ENCODE results near the gene TMEM107.

Gene TMEM107

GRCh38 chr17:8167526-8167925, 8.7 kb downstream of the TMEM107 start:
- no peak for TF ChIP-seq CTCF (IDR thresholded peaks at IDR 0.05; ENCODE audit: extremely low read depth, insufficient read depth, missing control alignments)
- DNase-seq (ENCODE audit: low spot score) = no peak
- in situ Hi-C loops (cut with MboI; ENCODE audit: low pct_unique_long_range_greater_than_20kb, low sequenced_read_pairs, unreplicated experiment) = no loop called here

DNA sequence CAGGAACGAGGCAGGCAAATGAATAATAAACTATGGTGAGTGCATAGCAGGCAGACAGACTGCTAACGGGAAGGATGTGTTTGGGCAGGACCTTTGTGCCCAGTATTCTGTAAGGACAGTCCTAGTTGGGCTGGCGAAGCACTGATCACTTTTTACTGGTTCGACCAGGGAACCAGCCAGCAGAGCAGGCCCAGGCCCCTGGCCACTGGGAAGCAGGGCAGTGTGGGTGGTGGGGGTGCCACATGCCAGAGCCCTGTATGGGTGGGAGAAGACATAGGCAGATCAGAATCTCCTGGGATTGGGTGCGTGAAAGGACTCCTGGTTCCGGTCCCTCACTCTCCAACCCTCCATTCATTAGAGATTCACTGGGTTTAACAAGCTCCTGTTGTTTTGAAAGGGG, 9.4 kb downstream of the TMEM107 start:
- in situ Hi-C loops (cut with MboI; ENCODE audit: low pct_unique_long_range_greater_than_20kb, low sequenced_read_pairs, unreplicated experiment) = no loop called here
- no peak for DNase-seq (ENCODE audit: low spot score)
- TF ChIP-seq CTCF (IDR thresholded peaks at IDR 0.05; ENCODE audit: extremely low read depth, insufficient read depth, missing control alignments) = no peak

- TF ChIP-seq CTCF (IDR thresholded peaks at IDR 0.05; ENCODE audit: extremely low read depth, insufficient read depth, missing control alignments) = no peak
- in situ Hi-C loops (cut with MboI; ENCODE audit: low pct_unique_long_range_greater_than_20kb, low sequenced_read_pairs, unreplicated experiment) = no loop called here
- no peak for DNase-seq (ENCODE audit: low spot score)
Measured at GRCh38 chr17:8164815-8165131, 11.4 kb downstream of the TMEM107 start.

DNA sequence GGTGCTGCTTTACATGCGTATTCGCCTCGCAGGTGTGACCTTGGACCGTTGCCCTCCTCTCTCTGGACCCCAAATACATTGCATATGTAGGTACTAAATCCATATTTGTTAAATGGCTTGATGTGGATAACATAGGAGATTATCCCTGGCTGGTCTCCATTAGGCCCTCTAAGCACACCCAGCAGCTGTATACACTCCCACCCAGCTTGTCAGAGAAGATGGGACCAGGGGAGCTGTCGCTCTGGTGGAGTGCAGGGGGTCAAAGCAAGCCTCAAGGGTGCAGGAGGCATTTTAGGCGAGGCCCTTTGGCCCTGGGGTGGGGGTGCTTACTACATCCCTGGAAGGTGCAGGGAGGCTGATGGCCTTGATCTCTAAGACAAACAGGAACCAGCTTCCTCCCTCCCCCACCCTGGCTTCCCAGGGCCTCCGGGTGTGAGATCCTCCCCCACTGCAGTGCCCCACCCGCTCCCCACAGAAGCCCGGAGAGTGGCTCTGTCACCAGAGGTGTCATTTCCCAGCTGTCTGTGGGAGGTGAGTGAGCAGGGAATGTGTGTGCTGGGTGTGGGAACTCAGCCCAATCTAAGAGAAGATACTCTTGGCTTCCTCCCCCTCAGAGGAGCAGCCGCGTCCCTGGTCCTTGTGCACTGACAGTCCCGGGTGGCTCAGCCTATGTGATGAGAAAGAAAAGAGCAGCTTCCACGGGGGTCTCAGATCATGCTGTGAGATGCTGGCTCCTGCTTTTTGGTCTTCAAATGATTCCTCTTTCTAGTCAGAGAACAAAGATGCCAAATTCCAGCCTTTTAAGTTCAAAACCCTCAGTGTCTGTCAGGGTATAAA, 12.0 kb downstream of the TMEM107 start:
- in situ Hi-C loops (cut with MboI; ENCODE audit: low pct_unique_long_range_greater_than_20kb, low sequenced_read_pairs, unreplicated experiment) = no loop called here
- no peak for TF ChIP-seq CTCF (IDR thresholded peaks at IDR 0.05; ENCODE audit: extremely low read depth, insufficient read depth, missing control alignments)
- DNase-seq (ENCODE audit: low spot score) = no peak

GRCh38 chr17:8162997-8163977, 12.9 kb downstream of the TMEM107 start:
- TF ChIP-seq CTCF (IDR thresholded peaks at IDR 0.05; ENCODE audit: extremely low read depth, insufficient read depth, missing control alignments) = no peak
- no peak for DNase-seq (ENCODE audit: low spot score)
- in situ Hi-C loops (cut with MboI; ENCODE audit: low pct_unique_long_range_greater_than_20kb, low sequenced_read_pairs, unreplicated experiment) = no loop called here

DNA sequence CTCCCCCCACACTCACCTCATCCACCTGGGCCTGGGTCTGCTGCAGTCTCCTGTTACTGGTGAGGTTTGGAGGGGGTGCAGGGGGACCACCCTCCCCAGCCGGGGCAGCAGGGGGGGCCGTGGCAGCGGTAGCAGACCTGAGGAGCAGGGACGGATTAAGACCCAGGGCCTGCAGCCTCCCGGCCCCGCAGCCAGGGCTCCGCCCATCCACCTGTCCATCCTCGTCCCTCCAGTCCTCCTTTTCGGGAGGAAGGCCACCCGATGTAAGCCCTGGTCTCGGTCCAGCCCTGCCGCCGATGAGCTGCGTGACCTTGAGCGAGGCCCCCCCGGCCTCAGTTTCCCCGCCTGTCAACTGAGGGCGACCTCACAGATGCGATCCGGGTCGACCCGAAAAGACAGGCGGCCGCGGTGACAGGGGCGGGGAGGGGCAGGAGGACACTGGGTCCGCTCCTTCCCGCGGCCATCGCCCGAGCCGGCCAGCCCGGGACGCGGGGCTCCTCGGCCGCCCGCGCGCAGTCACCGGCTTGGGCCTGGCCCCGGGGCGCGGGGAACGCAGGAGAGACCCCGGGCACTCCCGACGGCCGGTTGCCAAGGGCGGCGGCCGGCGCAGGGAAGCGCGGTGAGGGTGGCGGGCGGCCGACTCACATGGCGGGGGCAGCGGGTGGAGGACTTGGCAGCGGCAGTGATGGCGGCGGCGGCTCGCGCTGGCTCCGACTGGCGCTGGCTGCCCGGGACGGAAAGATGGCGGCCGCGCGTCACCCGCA, 13.8 kb downstream of the TMEM107 start, which contains the start of gene VAMP2:
VAMP2 (minus strand) TSS at position 716 of the 764 bp plus-strand sequence; CDS start at position 647, 69 bp downstream.
- in situ Hi-C loops (cut with MboI; ENCODE audit: low pct_unique_long_range_greater_than_20kb, low sequenced_read_pairs, unreplicated experiment) = no loop called here
- TF ChIP-seq CTCF (IDR thresholded peaks at IDR 0.05; ENCODE audit: extremely low read depth, insufficient read depth, missing control alignments) = no peak
- peak; percentile 90 for DNase-seq (ENCODE audit: low spot score)
